GM21360 (cell line): ENCODE data around the gene GSTK1.

Experiments
- ATAC-seq: cut with Tn5 transposase; IDR thresholded peaks from one replicate; pipeline ENCODE4 v1.9.1; 2021; ENCODE audit warnings: mild to moderate bottlenecking, moderate library complexity; ENCODE audit not compliant: unreplicated experiment

Gene GSTK1

DNA sequence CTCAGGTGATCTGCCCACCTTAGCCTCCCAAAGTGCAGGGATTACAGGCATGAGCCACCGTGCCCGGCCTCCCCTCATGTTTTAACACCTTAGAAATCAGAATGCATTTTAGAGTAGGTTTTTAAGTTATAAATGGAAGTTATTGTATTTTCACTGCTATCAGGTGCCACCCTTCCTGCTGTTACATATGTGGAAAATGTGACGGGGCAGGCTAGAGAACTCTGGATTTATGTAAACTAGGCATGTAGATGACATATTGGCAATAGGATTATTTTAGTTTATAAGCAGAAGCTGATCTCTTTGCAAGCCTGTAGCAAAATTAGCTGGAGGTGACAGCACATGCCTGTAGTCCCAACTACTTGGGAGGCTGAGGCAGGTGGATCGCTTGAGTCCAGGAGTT is 27.1 kb downstream of the GSTK1 start:
- ATAC-seq: no peak

DNA sequence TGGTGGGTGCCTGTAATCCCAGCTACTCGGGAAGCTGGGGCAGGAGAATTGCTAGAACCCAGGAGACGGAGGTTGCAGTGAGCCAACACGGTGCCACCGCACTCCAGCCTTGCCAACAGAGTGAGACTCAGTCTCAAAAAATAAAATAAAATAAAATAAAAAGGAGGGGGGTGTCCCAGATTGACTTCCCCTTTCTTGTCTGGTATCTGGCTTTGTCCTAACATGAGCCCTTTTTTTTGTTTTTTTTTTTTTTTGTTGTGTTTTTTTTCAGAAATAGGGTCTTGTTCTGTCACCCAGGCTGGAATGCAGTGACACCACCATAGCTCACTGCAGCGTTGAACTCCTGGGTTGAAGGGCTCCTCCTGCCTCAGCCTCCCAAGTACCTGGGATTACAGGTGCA is 29.6 kb downstream of the GSTK1 start:
- ATAC-seq: no peak

DNA sequence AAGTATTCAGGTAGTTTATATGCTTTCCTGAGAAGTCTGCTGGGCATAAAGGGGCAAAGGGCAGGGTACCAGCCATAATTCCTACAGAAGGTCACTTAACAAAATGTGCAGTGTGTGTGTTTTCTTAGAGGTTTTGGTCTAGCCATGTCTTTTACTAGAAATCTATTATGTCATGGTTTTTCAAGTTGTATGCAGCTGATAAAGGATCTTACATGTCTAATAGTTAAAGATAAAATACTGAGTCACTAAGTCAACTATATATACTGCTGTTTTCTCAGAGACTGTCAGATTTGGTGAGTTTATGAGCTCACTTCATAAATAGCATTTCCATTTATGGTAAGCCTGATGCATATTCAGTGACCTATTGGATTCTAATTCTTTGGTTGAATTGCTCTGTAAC is 32.6 kb downstream of the GSTK1 start:
- no peak for ATAC-seq

DNA sequence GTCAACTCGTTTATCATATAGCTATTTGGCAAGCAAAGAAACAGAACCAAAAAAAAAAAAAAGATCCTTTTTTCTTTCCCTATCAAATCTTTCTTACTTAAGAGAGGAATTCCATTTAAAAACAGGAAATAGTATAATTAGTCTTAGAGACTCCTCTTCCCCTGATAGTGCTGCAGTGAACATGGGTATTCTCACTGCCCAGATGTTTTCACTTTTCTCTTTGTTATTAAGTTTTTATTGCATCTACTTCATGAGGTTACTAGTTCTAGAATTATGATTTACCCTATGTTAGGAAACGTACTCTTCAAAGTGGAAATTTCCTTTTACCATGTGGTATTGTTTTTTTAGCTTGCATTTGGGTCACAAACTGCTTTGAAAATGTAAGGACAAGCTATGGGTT is 33.4 kb downstream of the GSTK1 start:
- ATAC-seq: no peak

DNA sequence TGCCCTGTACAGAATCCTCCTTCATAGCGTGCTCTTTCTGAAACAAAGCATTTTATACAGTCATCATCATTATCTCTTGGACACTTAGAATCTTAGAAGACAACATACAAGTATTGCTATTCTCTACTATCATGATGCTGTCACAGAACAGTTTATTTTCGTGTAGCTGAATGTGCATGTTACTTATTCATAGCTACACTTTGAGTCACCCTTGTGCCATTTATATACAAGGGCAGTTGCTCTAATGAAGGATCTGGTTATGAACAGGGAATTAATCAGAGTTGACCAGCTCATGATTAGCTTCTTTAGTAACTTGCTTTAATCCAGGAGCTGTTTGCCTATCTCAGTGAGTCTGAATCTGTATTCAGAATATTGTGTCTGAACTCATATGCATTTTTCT is 36.1 kb downstream of the GSTK1 start:
- no peak for ATAC-seq

DNA sequence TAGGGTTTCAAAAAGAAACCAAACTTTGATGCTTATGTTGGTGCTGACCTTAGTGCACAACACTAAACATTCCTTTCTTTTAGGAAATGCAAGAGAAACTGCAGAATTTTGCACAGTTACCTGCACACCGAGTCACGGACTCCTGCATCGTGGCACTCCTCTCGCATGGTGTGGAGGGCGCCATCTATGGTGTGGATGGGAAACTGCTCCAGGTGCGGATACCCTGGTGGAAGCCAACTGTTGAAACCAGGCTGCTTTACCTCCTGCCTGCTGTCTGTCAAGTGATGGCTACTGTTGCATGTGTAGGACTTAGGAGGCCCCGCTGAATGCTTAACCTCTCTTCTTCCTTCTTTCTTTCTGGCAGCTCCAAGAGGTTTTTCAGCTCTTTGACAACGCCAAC is 36.6 kb downstream of the GSTK1 start:
- ATAC-seq: no peak

DNA sequence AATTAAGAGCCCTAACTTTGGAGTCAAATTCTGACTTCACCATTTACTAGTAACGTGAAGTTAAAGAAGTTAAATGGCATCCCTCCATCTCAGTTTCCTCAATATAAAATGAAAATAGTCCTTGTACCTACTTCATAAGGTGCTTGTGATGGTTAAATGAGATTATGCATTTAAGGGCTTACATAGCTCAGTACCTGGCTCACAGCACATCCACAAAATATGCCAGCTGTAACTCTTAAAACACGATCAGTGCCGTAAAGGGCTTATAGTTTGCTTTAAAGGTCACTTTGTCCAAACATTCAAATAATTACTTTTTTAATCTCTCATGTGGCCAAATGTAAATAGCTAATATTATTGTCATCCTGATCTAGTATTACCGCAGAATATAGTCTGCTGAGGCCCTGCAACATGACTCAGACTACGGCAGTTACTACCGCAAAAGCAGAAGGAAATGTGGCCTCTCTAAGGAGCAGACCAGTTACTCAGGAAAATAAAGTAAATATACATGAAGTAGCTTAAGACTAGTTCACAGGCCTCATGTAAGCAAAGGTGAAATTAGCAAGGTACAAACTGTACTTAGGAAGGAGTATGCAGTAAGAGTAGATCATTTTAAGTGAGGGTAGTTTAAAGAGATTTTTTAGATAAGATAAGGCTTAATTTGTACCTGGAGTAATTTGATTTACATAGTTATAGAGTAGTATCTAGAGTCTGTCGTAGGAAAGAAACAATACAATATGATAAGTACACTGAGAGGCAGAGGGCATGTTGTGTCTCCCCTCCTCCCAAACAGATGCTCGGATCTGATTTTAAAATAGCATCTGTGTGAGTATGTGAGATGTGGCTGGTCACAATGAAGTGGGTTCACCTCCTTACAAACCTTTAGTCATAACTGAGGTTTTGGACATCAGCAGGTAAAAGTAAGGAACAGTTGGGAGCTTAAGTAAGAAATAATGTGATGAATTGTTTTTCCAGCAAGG is 38.0 kb downstream of the GSTK1 start:
- ATAC-seq: no peak

DNA sequence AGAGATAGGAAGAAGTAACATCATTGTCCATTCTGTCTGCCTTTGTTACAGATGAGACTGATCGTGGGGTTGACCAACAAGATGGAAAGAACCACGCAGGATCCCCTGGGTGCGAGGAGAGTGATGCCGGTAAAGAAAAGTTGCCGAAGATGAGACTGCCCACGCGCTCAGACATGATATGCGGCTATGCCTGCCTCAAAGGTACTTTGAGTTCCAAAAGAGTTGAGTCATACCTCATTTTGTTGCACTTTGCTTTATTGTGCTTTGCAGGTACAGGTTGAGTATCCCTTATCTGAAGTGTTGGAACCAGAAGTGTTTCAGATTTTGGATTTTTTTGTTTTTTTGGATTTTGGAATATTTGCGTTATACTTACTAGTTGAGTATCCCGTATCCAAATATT is 40.5 kb downstream of the GSTK1 start:
- no peak for ATAC-seq

DNA sequence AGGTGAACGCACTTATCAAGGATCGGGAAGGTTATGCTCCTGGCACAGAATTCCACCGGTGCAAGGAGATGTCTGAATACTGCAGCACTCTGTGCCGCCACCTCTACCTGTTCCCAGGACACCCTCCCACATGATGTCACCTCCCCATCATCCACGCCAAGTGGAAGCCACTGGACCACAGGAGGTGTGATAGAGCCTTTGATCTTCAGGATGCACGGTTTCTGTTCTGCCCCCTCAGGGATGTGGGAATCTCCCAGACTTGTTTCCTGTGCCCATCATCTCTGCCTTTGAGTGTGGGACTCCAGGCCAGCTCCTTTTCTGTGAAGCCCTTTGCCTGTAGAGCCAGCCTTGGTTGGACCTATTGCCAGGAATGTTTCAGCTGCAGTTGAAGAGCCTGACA is 41.7 kb downstream of the GSTK1 start:
- ATAC-seq: no peak

DNA sequence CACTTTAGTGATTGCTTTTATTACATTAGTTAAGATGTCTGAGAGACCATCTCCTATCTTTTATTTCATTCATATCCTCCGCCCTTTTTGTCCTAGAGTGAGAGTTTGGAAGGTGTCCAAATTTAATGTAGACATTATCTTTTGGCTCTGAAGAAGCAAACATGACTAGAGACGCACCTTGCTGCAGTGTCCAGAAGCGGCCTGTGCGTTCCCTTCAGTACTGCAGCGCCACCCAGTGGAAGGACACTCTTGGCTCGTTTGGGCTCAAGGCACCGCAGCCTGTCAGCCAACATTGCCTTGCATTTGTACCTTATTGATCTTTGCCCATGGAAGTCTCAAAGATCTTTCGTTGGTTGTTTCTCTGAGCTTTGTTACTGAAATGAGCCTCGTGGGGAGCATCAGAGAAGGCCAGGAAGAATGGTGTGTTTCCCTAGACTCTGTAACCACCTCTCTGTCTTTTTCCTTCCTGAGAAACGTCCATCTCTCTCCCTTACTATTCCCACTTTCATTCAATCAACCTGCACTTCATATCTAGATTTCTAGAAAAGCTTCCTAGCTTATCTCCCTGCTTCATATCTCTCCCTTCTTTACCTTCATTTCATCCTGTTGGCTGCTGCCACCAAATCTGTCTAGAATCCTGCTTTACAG is 42.3 kb downstream of the GSTK1 start:
- ATAC-seq: no peak

DNA sequence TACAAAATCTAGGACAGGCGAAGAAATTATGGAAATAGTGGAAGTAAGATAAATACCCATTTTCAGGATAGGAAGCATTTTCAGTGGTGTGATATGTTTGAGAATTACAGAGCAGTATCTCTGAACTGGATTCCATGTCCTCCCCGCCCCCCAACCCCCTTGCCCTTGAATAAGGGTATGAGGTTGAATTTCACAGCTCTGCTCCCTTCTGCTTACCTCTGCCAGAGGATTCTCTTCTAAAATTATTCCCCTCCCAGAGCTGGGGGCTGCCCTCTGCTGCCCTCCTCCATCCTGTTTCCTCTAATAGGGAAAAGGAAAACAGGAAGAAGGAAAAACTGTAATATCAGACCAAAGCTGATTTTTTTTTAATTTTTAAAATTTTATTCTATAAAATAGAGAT is 45.4 kb downstream of the GSTK1 start:
- no peak for ATAC-seq

DNA sequence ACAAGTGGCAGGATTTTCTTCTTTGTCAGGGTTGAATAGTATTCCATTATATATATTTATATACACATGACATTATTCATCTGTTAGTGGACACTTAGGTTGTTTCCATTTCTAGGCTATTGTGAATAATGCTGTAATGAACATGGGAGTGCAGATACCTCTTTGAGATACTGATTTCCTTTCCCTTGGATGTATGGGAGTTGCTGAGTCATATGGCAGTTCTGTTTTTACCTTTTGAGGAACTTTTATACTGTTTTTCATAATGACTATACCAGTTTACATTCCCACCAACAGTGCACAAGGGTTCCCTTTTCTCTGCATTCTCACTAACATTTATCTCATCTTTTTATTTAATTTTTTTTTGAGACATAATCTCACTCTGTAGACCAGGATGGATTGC is 50.9 kb downstream of the GSTK1 start:
- no peak for ATAC-seq

DNA sequence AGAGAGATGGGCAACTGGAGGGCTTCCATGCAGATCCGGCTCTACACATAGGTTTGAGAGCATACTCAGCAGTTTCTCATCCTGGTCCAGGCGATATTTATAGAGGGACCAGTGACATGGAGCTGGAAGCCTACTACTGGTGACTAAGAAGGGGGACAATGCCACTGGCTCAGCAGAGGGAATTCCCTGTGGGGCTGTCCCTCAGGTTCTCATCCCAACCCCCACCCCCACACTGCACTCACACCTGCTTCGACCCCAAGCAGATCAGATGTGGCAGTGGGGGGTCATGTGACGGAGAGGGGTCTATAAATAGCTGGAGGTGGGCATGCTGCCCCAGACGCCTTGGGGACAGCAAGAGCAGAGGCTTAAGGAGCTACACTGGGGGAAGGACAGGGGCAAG is 52.5 kb downstream of the GSTK1 start, which contains the start of gene CLCN1:
CLCN1 (plus strand) TSS at position 336 of the 400 bp plus-strand sequence. CDS start 102 bp downstream, outside the sequence.
- no peak for ATAC-seq

DNA sequence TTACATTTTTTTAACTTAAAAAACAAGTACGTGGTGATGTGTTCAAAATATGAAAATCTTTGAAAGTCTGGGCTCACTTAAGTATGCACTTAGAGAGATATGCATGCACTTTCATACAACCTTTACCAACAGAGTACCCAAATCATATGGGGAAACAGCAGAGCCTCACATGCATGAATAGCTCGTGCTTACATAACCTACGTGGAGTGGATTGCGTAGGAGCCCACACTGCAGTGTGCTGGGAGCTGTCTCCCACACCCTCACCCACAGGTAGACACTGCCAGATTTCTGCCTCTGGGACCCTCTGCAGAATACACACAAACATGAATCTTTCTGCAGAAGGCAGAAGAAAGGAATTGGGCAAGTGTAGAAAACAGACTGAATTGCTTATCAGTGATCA is 53.3 kb downstream of the GSTK1 start:
- ATAC-seq: no peak

DNA sequence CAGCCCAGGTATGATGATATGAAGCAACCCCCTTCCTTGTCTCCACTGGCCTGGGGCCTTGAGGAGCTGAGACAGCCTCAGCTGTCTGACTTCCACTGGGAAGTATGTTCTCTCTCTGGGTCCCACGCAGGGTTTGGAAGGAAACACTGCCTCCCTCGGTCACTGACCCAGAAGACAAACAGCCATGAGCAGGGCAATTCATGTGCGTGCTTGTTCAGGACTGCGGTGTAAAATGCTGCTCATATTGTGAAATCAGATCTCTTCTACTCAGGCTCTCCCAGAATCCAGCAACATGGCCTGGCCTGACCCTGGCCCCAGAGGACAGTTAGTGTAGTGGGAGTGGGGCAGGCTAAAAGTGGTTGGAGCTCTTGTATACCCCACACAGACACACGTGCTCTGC is 55.4 kb downstream of the GSTK1 start:
- no peak for ATAC-seq
